ENCODE measurements around the gene STIP1.

STIP1 gene

GRCh38 chr11:64253043-64253442 lies 67.1 kb downstream of the STIP1 start:
- no peak for DNase-seq

DNA sequence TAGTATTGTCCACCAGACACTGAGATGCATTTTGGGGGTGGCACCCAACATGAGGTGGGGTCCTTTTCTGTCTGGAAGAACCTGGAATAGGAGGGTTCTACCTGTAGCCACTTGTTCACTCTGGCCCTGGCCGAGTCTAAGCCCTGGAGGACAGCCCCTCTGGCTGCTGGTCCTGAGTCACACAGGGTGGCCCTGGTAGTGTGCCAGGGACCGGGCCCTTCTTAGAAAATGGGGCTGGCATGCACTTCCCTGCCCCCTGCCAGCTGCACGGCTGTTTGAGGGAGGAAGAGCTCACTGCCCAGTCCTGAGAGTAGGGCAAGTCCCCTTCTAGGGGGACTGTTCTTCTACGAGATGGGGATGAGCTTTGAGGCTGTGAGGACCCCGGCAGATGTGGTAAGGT lies 67.5 kb downstream of the STIP1 start:
- DNase-seq: no peak

All from NK-92 treated with Interleukin-12 subunit alpha and Interleukin-12 subunit beta, amount 100 ng/mL, for 24 hours (cell line).